A673 (cell line): ENCODE results near the gene MATN1. TPM values are rescaled to one million over a fixed set of nuclear protein-coding genes. Genes with fewer than 3 reads are reported as not detected.

ENCODE experiments used
- BruUV-seq: library from RNA; stranded (reverse); fragments of 400-500 nt; replicated peaks from 2 replicates; lab custom pipeline; 2021; lab: Mats Ljungman, UMichigan
- CTCF ChIA-PET: fragments of 300-600 bp; sonication (Branson Sonifier 250); formaldehyde crosslinking; loops from one replicate; lab custom pipeline; 2022; ENCODE audit warnings: antibody characterized with exemption; lab: Charles Lee
- POLR2A ChIA-PET: fragments of 300-600 bp; sonication (Branson Sonifier 250); formaldehyde crosslinking; loops from one replicate; lab custom pipeline; 2022; ENCODE audit warnings: antibody characterized with exemption; ENCODE audit not compliant: low non-redundant PET; lab: Charles Lee
- DNase-seq: peaks from one replicate; pipeline ENCODE4 v3.0.0-alpha.2; 2015; ENCODE audit warnings: low spot score
- H3K27ac ChIP-seq: fragments of 200-600 bp; sonication (generic); 2 replicates; pipeline ENCODE4 v1.5.1; 2016; ENCODE audit warnings: mixed run types, low read depth, mild to moderate bottlenecking, mixed read lengths, antibody characterized with exemption, low read length; ENCODE audit not compliant: poor library complexity, severe bottlenecking
- H3K27me3 ChIP-seq: fragments of 200-600 bp; sonication (generic); replicated peaks from 2 replicates; pipeline ENCODE4 v1.6.1; 2017; ENCODE audit warnings: mixed run types, low read depth, mild to moderate bottlenecking, mixed read lengths, antibody characterized with exemption, low read length; ENCODE audit not compliant: insufficient read depth, poor library complexity
- H3K36me3 ChIP-seq: fragments of 200-600 bp; sonication (generic); 2 replicates; pipeline ENCODE4 v1.6.1; 2016; ENCODE audit warnings: mixed run types, mild to moderate bottlenecking, mixed read lengths, antibody characterized with exemption, low read length; ENCODE audit not compliant: insufficient read depth, poor library complexity, severe bottlenecking
- H3K4me1 ChIP-seq: fragments of 200-600 bp; sonication (generic); 2 replicates; pipeline ENCODE4 v1.6.1; 2017; ENCODE audit warnings: mixed run types, mild to moderate bottlenecking, mixed read lengths, antibody characterized with exemption, low read length; ENCODE audit not compliant: insufficient read depth, poor library complexity, severe bottlenecking
- H3K4me3 ChIP-seq: fragments of 200-600 bp; sonication (generic); 2 replicates; pipeline ENCODE4 v1.5.1; 2016; ENCODE audit warnings: low read depth, mixed run types, mild to moderate bottlenecking, mixed read lengths, low read length; ENCODE audit not compliant: poor library complexity, severe bottlenecking
- H3K9me3 ChIP-seq: fragments of 200-600 bp; sonication (generic); 2 replicates; pipeline ENCODE4 v1.6.1; 2016; ENCODE audit warnings: mixed run types, low read depth, mild to moderate bottlenecking, mixed read lengths, antibody characterized with exemption, low read length; ENCODE audit not compliant: poor library complexity, severe bottlenecking
- CTCF ChIP-seq: fragments of 300-800, 200-600 bp; sonication (generic); conservative IDR thresholded peaks from 2 replicates; pipeline ENCODE4 v1.5.1; 2017; ENCODE audit warnings: low read depth, mild to moderate bottlenecking, antibody characterized with exemption, low read length, moderate library complexity, mixed read lengths
- EZH2 ChIP-seq: fragments of 200-600 bp; sonication (generic); IDR thresholded peaks from 2 replicates; pipeline ENCODE4 v1.6.1; 2017; ENCODE audit warnings: borderline replicate concordance, low read depth, mild to moderate bottlenecking, mixed read lengths, antibody characterized with exemption, low read length; ENCODE audit not compliant: poor library complexity, severe bottlenecking
- intact Hi-C: fragments of 100-400 bp; cut with micrococcal nuclease; formaldehyde crosslinking; loops from one replicate; pipeline ENCODE4 v1.10.0; 2022; ENCODE audit not compliant: unreplicated experiment
- total RNA-seq: library from RNA; stranded (reverse); gene quantifications from 2 replicates; pipeline ENCODE4 v1.2.3, GENCODE V29; 2021

The MATN1 gene
- total RNA-seq, 1 experiment from 2014 or later, result not detected

- no TSS peak for BruUV-seq
- ChIA-PET POLR2A (no interaction called here), CTCF (interaction anchor here (0.6 kb wide), 1 partner anchor 14 kb away, joined by 6 read pairs; no protein-coding TSS in a partner anchor)
- H3K4me1 ChIP-seq, result peaks cover 6% of the 10 kb centered on the region
- H3K36me3 ChIP-seq, result no peaks in the 10 kb centered on the region
- no peak overlapping the region for H3K4me3 ChIP-seq
- no peak for DNase-seq
- intact Hi-C loops, result no loop called here
- H3K27me3 ChIP-seq, result no peaks in the 10 kb centered on the region
- H3K27ac ChIP-seq, result no peak overlapping the region
- no peaks in the 10 kb centered on the region for H3K9me3 ChIP-seq
- no peak for TF ChIP-seq EZH2
Measured at GRCh38 chr1:30765556-30766434, 42.4 kb upstream of the MATN1 start.

- Histone ChIP-seq H3K4me3 (no peak overlapping the region), H3K27ac (no peak overlapping the region), H3K4me1 (peaks cover 6% of the 10 kb centered on the region), H3K27me3 (no peaks in the 10 kb centered on the region), H3K9me3 (no peaks in the 10 kb centered on the region), H3K36me3 (no peaks in the 10 kb centered on the region)
- TF ChIP-seq EZH2 (no peak), CTCF (no peak)
- no TSS peak for BruUV-seq
- ChIA-PET CTCF (no interaction called here), POLR2A (no interaction called here)
- DNase-seq, result no peak
- intact Hi-C loops, result no loop called here
Measured at GRCh38 chr1:30764939-30765555, 41.7 kb upstream of the MATN1 start.

GRCh38 chr1:30764396-30764795 lies 41.0 kb upstream of the MATN1 start:
- POLR2A ChIA-PET, result no interaction called here
- DNase-seq, result no peak
- CTCF ChIA-PET, result no interaction called here

More at GRCh38 chr1:30764396-30764795, 41.0 kb upstream of the MATN1 start:
- intact Hi-C loops, result no loop called here
- TF ChIP-seq EZH2, result no peak
- TF ChIP-seq CTCF, result no peak
- Histone ChIP-seq H3K36me3 (no peaks in the 10 kb centered on the region), H3K27ac (no peak overlapping the region), H3K9me3 (no peaks in the 10 kb centered on the region), H3K4me1 (peaks cover 6% of the 10 kb centered on the region), H3K4me3 (no peak overlapping the region), H3K27me3 (no peaks in the 10 kb centered on the region)
- no TSS peak for BruUV-seq
